T-helper 22 cell (primary cell): ENCODE measurements around the gene SNTG2.
"Not testable (repeated sequence)": the region's sequence is repeated elsewhere in the genome, so short reads cannot be mapped to it uniquely, and the experiment has no call there.

ENCODE experiments used
- DNase-seq: peaks from one replicate; pipeline ENCODE4 v3.0.0-alpha.2; 2020; ENCODE audit warnings: low read depth

Gene SNTG2

GRCh38 chr2:950080-950966 lies at the start of gene SNTG2:
Gene SNTG2, plus strand, starts transcription at chr2:950849. Its CDS starts 148 bp downstream, at chr2:950997.
- peak; percentile 18 for DNase-seq

DNA sequence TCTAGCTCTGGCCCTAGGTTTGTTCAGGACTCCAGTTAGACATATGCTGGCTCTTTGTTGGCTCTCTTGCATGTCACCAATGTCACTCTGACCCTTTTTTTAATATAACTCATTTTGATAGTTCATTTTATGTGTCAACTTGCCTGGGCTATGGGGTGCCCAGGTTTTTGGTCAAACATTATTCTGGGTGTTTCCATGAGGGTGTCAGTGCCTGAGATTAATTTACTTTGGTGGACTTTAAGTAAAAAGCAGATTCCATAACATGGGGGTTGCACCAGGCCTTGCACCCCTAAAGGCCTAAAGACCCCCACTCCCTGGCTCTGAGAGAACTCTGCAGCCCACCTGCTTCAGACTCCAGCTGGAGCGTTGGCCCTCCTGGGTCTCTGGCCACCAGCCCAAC lies 48.1 kb upstream of the SNTG2 start:
- DNase-seq: no peak

DNA sequence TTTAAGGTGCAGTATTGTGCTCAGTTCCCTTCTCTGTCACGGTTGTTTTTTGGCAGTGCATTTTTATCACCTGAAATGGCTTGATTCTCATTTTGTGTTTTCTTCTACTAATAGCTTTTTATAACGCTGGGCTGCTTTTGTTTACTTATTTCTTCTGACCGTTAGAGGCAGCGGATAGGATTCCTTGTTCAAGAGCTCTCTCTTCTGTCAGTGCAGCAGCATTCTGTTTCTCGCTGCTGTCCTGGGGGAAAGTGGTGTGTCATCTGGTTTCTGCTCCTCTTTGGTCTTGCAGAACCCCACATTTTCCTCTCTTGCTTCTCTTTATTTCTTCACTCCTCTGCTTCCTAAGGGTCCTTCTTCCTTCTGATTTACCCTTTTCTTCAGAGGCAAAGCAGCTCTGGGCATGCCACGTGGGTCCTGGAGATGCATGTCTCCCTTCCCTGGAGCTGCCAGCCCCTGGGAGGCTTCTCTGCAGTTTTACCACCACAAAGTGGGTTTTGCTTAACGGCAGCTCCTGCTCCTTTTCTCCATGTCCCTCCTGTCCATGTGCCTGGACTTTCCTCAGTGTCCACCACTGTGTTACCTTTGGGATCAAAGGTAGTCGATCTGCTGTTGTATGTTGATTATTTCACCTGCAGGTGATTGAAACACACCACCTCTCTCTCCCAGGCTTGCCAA lies 47.3 kb upstream of the SNTG2 start:
- no peak for DNase-seq

GRCh38 chr2:904246-905024 lies 46.2 kb upstream of the SNTG2 start:
- no peak for DNase-seq

DNA sequence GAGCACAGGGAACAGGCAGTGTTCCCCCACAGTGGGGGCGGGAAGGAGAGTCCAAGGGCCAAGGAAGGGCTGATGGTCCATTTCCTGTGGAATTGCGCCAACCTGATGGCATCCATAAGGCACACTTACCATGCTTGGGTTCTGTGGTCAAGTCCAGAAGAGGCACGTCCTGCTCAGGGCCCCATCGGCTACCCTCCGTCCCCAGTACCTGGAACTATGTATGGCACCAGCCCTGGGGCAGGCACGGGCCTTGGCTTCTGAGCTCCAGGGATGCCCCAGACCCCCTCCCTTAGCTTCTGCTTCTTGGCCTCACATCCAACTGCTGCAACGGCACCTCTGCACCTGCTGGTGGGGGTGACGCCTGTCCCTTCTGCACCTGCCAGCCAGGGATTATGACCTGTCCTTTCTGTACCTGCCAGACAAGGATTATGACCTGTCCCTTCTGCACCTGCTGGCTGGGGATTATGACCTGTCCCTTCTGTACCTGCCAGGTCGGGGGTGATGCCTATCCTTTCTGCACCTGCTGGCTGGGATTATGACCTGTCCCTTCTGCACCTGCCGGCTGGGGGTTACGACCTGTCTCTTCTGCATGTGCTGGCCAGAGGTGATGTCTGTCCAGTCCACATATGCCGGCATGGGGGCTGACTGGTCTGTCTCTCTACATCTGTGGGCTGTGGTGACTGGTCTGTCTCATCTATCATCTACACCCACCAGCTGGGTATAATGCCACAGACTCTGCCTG lies 45.4 kb upstream of the SNTG2 start:
- no peak for DNase-seq

DNA sequence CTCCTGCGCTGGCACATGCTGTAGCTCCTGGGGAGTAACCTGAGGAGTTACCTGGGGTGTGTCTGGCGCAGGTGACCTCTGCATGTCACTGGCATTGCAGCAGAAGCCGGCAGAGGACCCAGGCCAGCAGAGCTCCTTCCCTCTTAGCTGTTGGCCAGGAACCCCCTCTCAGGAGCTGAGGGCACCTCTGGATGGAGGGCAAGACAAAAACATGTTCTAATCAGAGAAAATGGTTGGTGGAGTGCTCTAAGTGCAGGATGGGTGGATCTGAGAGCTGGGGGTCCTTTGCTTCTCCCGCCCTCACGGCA lies 44.9 kb upstream of the SNTG2 start:
- no peak for DNase-seq

- DNase-seq: no peak
Measured at GRCh38 chr2:907706-908105, 42.9 kb upstream of the SNTG2 start.

- DNase-seq: no peak
Measured at GRCh38 chr2:908568-908967, 42.1 kb upstream of the SNTG2 start.

- DNase-seq: not testable (repeated sequence)
Measured at GRCh38 chr2:909764-910379, 40.8 kb upstream of the SNTG2 start.

DNA sequence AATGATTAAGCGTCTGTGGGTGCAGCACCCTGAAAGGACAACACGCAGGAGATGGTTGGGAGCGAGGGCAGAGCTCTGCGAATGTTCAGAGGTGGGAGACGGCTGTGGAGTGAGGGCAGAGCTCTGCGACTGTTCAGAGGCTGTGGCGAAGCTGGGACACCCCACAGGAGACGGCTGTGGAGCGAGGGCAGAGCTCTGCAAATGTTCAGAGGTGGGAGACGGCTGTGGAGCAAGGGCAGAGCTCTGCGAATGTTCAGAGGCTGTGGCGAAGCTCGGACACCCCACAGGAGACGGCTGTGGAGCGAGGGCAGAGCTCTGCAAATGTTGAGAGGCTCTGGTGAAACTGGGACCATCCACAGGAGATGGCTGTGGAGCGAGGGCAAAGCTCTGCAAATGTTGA lies 40.0 kb upstream of the SNTG2 start:
- no peak for DNase-seq

GRCh38 chr2:915979-916378 lies 34.7 kb upstream of the SNTG2 start:
- DNase-seq: no peak

DNA sequence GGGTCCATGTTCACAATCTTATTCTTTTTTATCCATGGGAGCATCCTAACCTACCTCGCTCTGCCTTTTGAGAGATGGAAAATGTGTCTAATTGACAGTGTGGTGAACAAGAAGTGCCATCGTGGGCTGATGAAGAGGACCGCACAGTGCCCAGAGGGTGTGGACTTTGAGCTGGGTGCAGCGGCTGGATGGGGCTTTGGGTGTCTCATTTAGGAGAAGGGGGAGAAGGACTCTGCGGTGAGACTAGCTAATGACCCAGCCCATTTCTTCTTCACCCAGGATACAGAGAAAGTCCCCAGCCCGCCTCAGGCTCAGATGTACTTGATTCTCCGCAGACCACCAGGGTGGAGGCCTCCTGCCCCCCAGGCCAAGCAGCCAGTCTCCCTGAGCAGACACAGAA lies 33.7 kb upstream of the SNTG2 start:
- DNase-seq: no peak

GRCh38 chr2:919672-920071 lies 31.0 kb upstream of the SNTG2 start:
- no peak for DNase-seq

- DNase-seq: no peak
Measured at GRCh38 chr2:920573-920972, 30.1 kb upstream of the SNTG2 start.

- DNase-seq: no peak
Measured at GRCh38 chr2:920999-921398, 29.6 kb upstream of the SNTG2 start.

- no peak for DNase-seq
Measured at GRCh38 chr2:922185-922584, 28.5 kb upstream of the SNTG2 start.

- no peak for DNase-seq
Measured at GRCh38 chr2:923832-924601, 26.6 kb upstream of the SNTG2 start.

- no peak for DNase-seq
Measured at GRCh38 chr2:924701-925100, 25.9 kb upstream of the SNTG2 start.

DNA sequence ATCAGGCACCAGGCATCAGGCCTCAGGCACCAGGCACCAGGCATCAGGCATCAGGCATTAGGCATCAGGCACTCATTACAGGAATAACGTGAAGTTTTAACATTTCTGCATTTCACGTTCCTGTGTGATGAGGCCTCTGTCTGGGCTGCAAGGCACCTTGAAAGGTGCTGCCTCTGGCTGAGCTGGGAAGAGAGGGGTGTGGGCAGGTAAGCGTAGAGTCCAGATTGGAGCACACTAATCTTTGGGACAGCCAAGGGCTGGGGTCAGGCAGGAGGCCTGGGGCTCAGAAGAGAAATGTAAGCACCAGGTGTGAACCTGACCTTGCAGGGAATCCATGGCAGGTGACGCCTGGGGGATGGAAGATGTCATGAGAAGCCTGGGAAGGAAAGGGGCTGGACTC lies 25.3 kb upstream of the SNTG2 start:
- DNase-seq: no peak

- no peak for DNase-seq
Measured at GRCh38 chr2:925711-926110, 24.9 kb upstream of the SNTG2 start.

- DNase-seq: no peak
Measured at GRCh38 chr2:926259-926793, 24.3 kb upstream of the SNTG2 start.
